ENCODE measurements around the gene OR14J1.
"Not testable (repeated sequence)": the region's sequence is repeated elsewhere in the genome, so short reads cannot be mapped to it uniquely, and the experiment has no call there.

OR14J1 gene

GRCh38 chr6:29301316-29301715, at the start of gene OR14J1:
TSS of gene OR14J1 (plus strand) at chr6:29301701. CDS start at chr6:29306690, 4,989 bp downstream.
- DNase-seq, result no peak

- no peak for DNase-seq
These were observed 49.8 kb upstream of the OR14J1 start for GRCh38 chr6:29251736-29252135.

GRCh38 chr6:29255530-29255929, 46.0 kb upstream of the OR14J1 start:
- DNase-seq, result no peak

GRCh38 chr6:29259721-29260120, 41.8 kb upstream of the OR14J1 start:
- DNase-seq, result no peak

- no peak for DNase-seq
These were observed 38.5 kb upstream of the OR14J1 start for GRCh38 chr6:29263001-29263400.

GRCh38 chr6:29294499-29294914, 7.0 kb upstream of the OR14J1 start:
- no peak for DNase-seq

GRCh38 chr6:29295181-29295585, 6.3 kb upstream of the OR14J1 start:
- no peak for DNase-seq

- no peak for DNase-seq
These were observed 5.9 kb upstream of the OR14J1 start for GRCh38 chr6:29295623-29296022.

GRCh38 chr6:29319931-29320330, 18.4 kb downstream of the OR14J1 start:
- no peak for DNase-seq

GRCh38 chr6:29323332-29323731, 21.8 kb downstream of the OR14J1 start:
- not testable (repeated sequence) for DNase-seq

GRCh38 chr6:29325777-29326176, 24.3 kb downstream of the OR14J1 start:
- DNase-seq, result no peak

GRCh38 chr6:29332676-29333075, 31.2 kb downstream of the OR14J1 start:
- DNase-seq, result no peak

GRCh38 chr6:29336269-29336668, 34.8 kb downstream of the OR14J1 start:
- DNase-seq, result no peak

- no peak for DNase-seq
These were observed 43.9 kb downstream of the OR14J1 start for GRCh38 chr6:29345380-29345779.

GRCh38 chr6:29349348-29349747, 47.8 kb downstream of the OR14J1 start:
- DNase-seq, result not testable (repeated sequence)

- no peak for DNase-seq
These were observed 53.5 kb downstream of the OR14J1 start for GRCh38 chr6:29354980-29355379.

GRCh38 chr6:29355603-29356002, 54.1 kb downstream of the OR14J1 start:
- DNase-seq, result no peak
